Stimulated activated naive B cell treated with anti-CD40 and anti-IgM and Interleukin-4, amounts not matched to agents 10 μg/mL and 1 μg/mL and 100 μg/mL, for 72 hours (primary cell): ENCODE measurements around the gene ATXN10.

ENCODE experiments used
- ATAC-seq, 2 donors: fragments of 150-1000 bp; cut with Tn5 transposase; replicated peaks; 2 replicates each; pipeline ENCODE4 v1.10.0; 2021; ENCODE audit warnings: moderate library complexity in 1 of 2
- DNase-seq: peaks from one replicate; pipeline ENCODE4 v3.0.0; 2021
- H3K27ac Mint-ChIP-seq: one replicate; pipeline ENCODE4 v1.8.0; 2022; ENCODE audit warnings: mild to moderate bottlenecking, mixed read lengths
- H3K27me3 Mint-ChIP-seq, 2 donors: one replicate each; pipeline ENCODE4 v1.8.0; 2022; ENCODE audit warnings: mixed read lengths in 2 of 2
- H3K36me3 Mint-ChIP-seq, 2 donors: one replicate each; pipeline ENCODE4 v1.8.0; 2022; ENCODE audit warnings: mixed read lengths in 2 of 2, mild to moderate bottlenecking in 1 of 2
- H3K4me1 Mint-ChIP-seq, 2 donors: one replicate each; pipeline ENCODE4 v1.8.0; 2022; ENCODE audit warnings: mixed read lengths in 2 of 2, mild to moderate bottlenecking in 1 of 2
- H3K4me3 Mint-ChIP-seq, 2 donors: one replicate each; pipeline ENCODE4 v1.8.0; 2022; ENCODE audit warnings: mild to moderate bottlenecking in 2 of 2, mixed read lengths in 2 of 2, moderate library complexity in 1 of 2
- H3K9me3 Mint-ChIP-seq, 2 donors: one replicate each; pipeline ENCODE4 v1.8.0; 2022; ENCODE audit warnings: mixed read lengths in 2 of 2, mild to moderate bottlenecking in 1 of 2

ATXN10 gene

GRCh38 chr22:45818424-45819085, 146.9 kb downstream of the ATXN10 start:
- Mint-ChIP-seq H3K36me3 (peaks cover 30 to 46% of the 10 kb centered on the region in 2 donors), H3K4me1 (no peaks in the 10 kb centered on the region), H3K27ac (no peak overlapping the region), H3K9me3 (no peaks in the 10 kb centered on the region), H3K27me3 (no peaks in the 10 kb centered on the region), H3K4me3 (no peak overlapping the region)
- ATAC-seq (no peak), DNase-seq (no peak)

- H3K4me3 Mint-ChIP-seq = no peak overlapping the region
- H3K27ac Mint-ChIP-seq = no peak overlapping the region
- H3K9me3 Mint-ChIP-seq = no peaks in the 10 kb centered on the region
- ATAC-seq = no peak
- no peaks in the 10 kb centered on the region for H3K27me3 Mint-ChIP-seq
- no peak for DNase-seq
- peaks cover 0 to 2% of the 10 kb centered on the region in 2 donors for H3K4me1 Mint-ChIP-seq
- peaks cover 28 to 45% of the 10 kb centered on the region in 2 donors for H3K36me3 Mint-ChIP-seq
Measured at GRCh38 chr22:45819305-45819704, 147.7 kb downstream of the ATXN10 start.

GRCh38 chr22:45823336-45823735, 151.7 kb downstream of the ATXN10 start:
- peaks cover 0 to 2% of the 10 kb centered on the region in 2 donors for H3K4me1 Mint-ChIP-seq
- peaks cover 0 to 1% of the 10 kb centered on the region in 2 donors for H3K9me3 Mint-ChIP-seq
- no peak overlapping the region for H3K4me3 Mint-ChIP-seq
- ATAC-seq (no peak), DNase-seq (no peak)
- peaks cover 33 to 62% of the 10 kb centered on the region in 2 donors for H3K36me3 Mint-ChIP-seq
- no peaks in the 10 kb centered on the region for H3K27me3 Mint-ChIP-seq
- no peak overlapping the region for H3K27ac Mint-ChIP-seq

- Mint-ChIP-seq H3K4me1 (peaks cover 0 to 5% of the 10 kb centered on the region in 2 donors), H3K27ac (no peak overlapping the region), H3K27me3 (no peaks in the 10 kb centered on the region), H3K36me3 (peaks cover 33 to 58% of the 10 kb centered on the region in 2 donors), H3K4me3 (no peak overlapping the region), H3K9me3 (peaks cover 0 to 4% of the 10 kb centered on the region in 2 donors)
- DNase-seq (no peak), ATAC-seq (no peak)
Measured at GRCh38 chr22:45826520-45826919, 154.9 kb downstream of the ATXN10 start.

GRCh38 chr22:45828841-45829240, 157.2 kb downstream of the ATXN10 start:
- DNase-seq (no peak), ATAC-seq (no peak)
- peaks cover 0 to 8% of the 10 kb centered on the region in 2 donors for H3K4me1 Mint-ChIP-seq
- peaks cover 0 to 4% of the 10 kb centered on the region in 2 donors for H3K9me3 Mint-ChIP-seq
- no peak overlapping the region for H3K27ac Mint-ChIP-seq
- H3K4me3 Mint-ChIP-seq = no peak overlapping the region
- H3K36me3 Mint-ChIP-seq = peaks cover 35 to 61% of the 10 kb centered on the region in 2 donors
- H3K27me3 Mint-ChIP-seq = no peaks in the 10 kb centered on the region

- H3K9me3 Mint-ChIP-seq = peaks cover 0 to 3% of the 10 kb centered on the region in 2 donors
- peaks cover 21 to 48% of the 10 kb centered on the region in 2 donors for H3K36me3 Mint-ChIP-seq
- H3K4me3 Mint-ChIP-seq = no peak overlapping the region
- no peak for ATAC-seq
- no peak overlapping the region for H3K27ac Mint-ChIP-seq
- H3K27me3 Mint-ChIP-seq = no peaks in the 10 kb centered on the region
- peaks cover 0 to 8% of the 10 kb centered on the region in 2 donors for H3K4me1 Mint-ChIP-seq
- DNase-seq = no peak
Measured at GRCh38 chr22:45830531-45831245, 159.1 kb downstream of the ATXN10 start.

- Mint-ChIP-seq H3K9me3 (peaks cover 0 to 3% of the 10 kb centered on the region in 2 donors), H3K27ac (no peak overlapping the region), H3K36me3 (peaks cover 15 to 41% of the 10 kb centered on the region in 2 donors), H3K4me3 (no peak overlapping the region), H3K27me3 (no peaks in the 10 kb centered on the region), H3K4me1 (peaks cover 0 to 8% of the 10 kb centered on the region in 2 donors)
- ATAC-seq (no peak), DNase-seq (no peak)
Measured at GRCh38 chr22:45831394-45831793, 159.8 kb downstream of the ATXN10 start.

GRCh38 chr22:45832180-45832579, 160.5 kb downstream of the ATXN10 start:
- no peaks in the 10 kb centered on the region for H3K27me3 Mint-ChIP-seq
- DNase-seq (no peak), ATAC-seq (no peak)
- H3K27ac Mint-ChIP-seq = no peak overlapping the region
- peaks cover 15 to 38% of the 10 kb centered on the region in 2 donors for H3K36me3 Mint-ChIP-seq
- peaks cover 0 to 3% of the 10 kb centered on the region in 2 donors for H3K9me3 Mint-ChIP-seq
- peaks cover 0 to 8% of the 10 kb centered on the region in 2 donors for H3K4me1 Mint-ChIP-seq
- H3K4me3 Mint-ChIP-seq = no peak overlapping the region

GRCh38 chr22:45832959-45833580, 161.4 kb downstream of the ATXN10 start:
- Mint-ChIP-seq H3K27me3 (no peaks in the 10 kb centered on the region), H3K4me1 (peaks cover 0 to 8% of the 10 kb centered on the region in 2 donors), H3K9me3 (peaks cover 0 to 3% of the 10 kb centered on the region in 2 donors), H3K36me3 (peaks cover 12 to 29% of the 10 kb centered on the region in 2 donors), H3K27ac (no peak overlapping the region), H3K4me3 (no peak overlapping the region)
- ATAC-seq = no peak
- no peak for DNase-seq

GRCh38 chr22:45833613-45834012, 162.0 kb downstream of the ATXN10 start:
- DNase-seq = no peak
- peaks cover 0 to 3% of the 10 kb centered on the region in 2 donors for H3K9me3 Mint-ChIP-seq
- no peaks in the 10 kb centered on the region for H3K27me3 Mint-ChIP-seq
- H3K4me1 Mint-ChIP-seq = peaks cover 0 to 10% of the 10 kb centered on the region in 2 donors
- peaks cover 12 to 31% of the 10 kb centered on the region in 2 donors for H3K36me3 Mint-ChIP-seq
- H3K4me3 Mint-ChIP-seq = no peak overlapping the region
- no peak overlapping the region for H3K27ac Mint-ChIP-seq
- no peak for ATAC-seq

- no peak for DNase-seq
- Mint-ChIP-seq H3K9me3 (no peaks in the 10 kb centered on the region), H3K27me3 (no peaks in the 10 kb centered on the region), H3K27ac (no peak overlapping the region), H3K4me3 (no peak overlapping the region), H3K4me1 (peaks cover 0 to 7% of the 10 kb centered on the region in 2 donors), H3K36me3 (peaks cover 6 to 27% of the 10 kb centered on the region in 2 donors)
- no peak for ATAC-seq
Measured at GRCh38 chr22:45834241-45834640, 162.6 kb downstream of the ATXN10 start.

GRCh38 chr22:45834795-45835194, 163.2 kb downstream of the ATXN10 start:
- ATAC-seq (no peak), DNase-seq (no peak)
- Mint-ChIP-seq H3K4me1 (peaks cover 0 to 7% of the 10 kb centered on the region in 2 donors), H3K27ac (no peak overlapping the region), H3K27me3 (no peaks in the 10 kb centered on the region), H3K9me3 (no peaks in the 10 kb centered on the region), H3K4me3 (no peak overlapping the region), H3K36me3 (peaks cover 6 to 26% of the 10 kb centered on the region in 2 donors)

GRCh38 chr22:45836418-45837169, 165.0 kb downstream of the ATXN10 start:
- DNase-seq (no peak), ATAC-seq (no peak)
- Mint-ChIP-seq H3K4me1 (peaks cover 0 to 8% of the 10 kb centered on the region in 2 donors), H3K27ac (no peak overlapping the region), H3K36me3 (peaks cover 10 to 42% of the 10 kb centered on the region in 2 donors), H3K9me3 (no peaks in the 10 kb centered on the region), H3K4me3 (no peak overlapping the region), H3K27me3 (no peaks in the 10 kb centered on the region)

GRCh38 chr22:45837508-45837907, 165.9 kb downstream of the ATXN10 start:
- no peak overlapping the region for H3K27ac Mint-ChIP-seq
- H3K36me3 Mint-ChIP-seq = peaks cover 10 to 44% of the 10 kb centered on the region in 2 donors
- DNase-seq (no peak), ATAC-seq (no peak)
- no peak overlapping the region for H3K4me3 Mint-ChIP-seq
- H3K4me1 Mint-ChIP-seq = peaks cover 4 to 7% of the 10 kb centered on the region in 2 donors
- H3K9me3 Mint-ChIP-seq = no peaks in the 10 kb centered on the region
- H3K27me3 Mint-ChIP-seq = no peaks in the 10 kb centered on the region
